Activated naive CD4-positive, alpha-beta T cell treated with anti-CD3 and anti-CD28 coated beads, Interleukin-2, amount 10 ng/mL, durations not matched to agents 5 hours and 36 hours (primary cell): Measurements from ENCODE around the gene ELFN2. TPM values are rescaled to one million over a fixed set of nuclear protein-coding genes. Genes with fewer than 3 reads are reported as not detected.

Experiments used
- total RNA-seq, 2 experiments: library from RNA; stranded (reverse); gene quantifications; one replicate each; pipeline ENCODE4 v1.2.3, GENCODE V29; 2021

The ELFN2 gene
- total RNA-seq: under 1 TPM; 0.28 to 0.53 TPM

GRCh38 chr22:37427135-37427710 lies at the start of gene ELFN2:
TSS of gene ELFN2 (minus strand) at chr22:37427479. CDS start at chr22:37375534, 51,945 bp downstream.

Other genes with a start within 250 kb of the ELFN2 start
- gene C1QTNF6, start 239.2 kb downstream of the ELFN2 start, total RNA-seq: 10 to 100 TPM in 1 of 2 experiments, 1 to 10 TPM in 1; 9.8 to 11.2 TPM
- gene SSTR3, start 215.0 kb downstream of the ELFN2 start, total RNA-seq: 10 to 100 TPM in 1 of 2 experiments, 1 to 10 TPM in 1; 9.1 to 10.7 TPM
- 100 to 1,000 TPM; 967 to 987 TPM for gene RAC2, start 183.2 kb downstream of the ELFN2 start, total RNA-seq
- gene CYTH4, start 145.0 kb downstream of the ELFN2 start, total RNA-seq: 100 to 1,000 TPM; 105 to 113 TPM
- gene MFNG, start 58.9 kb upstream of the ELFN2 start, total RNA-seq: 100 to 1,000 TPM; 213 to 218 TPM
- not detected for gene CARD10, start 91.9 kb upstream of the ELFN2 start, total RNA-seq
- gene CDC42EP1, start 133.0 kb upstream of the ELFN2 start, total RNA-seq: under 1 TPM in 1 of 2 experiments, not detected in 1; 0.22 TPM
- not detected for gene LGALS2, start 152.6 kb upstream of the ELFN2 start, total RNA-seq
- 10 to 100 TPM; 59.8 to 61.1 TPM for gene GGA1, start 181.4 kb upstream of the ELFN2 start, total RNA-seq
- 100 to 1,000 TPM; 141 to 146 TPM for gene SH3BP1, start 212.2 kb upstream of the ELFN2 start, total RNA-seq
- 10 to 100 TPM; 19.3 to 20.4 TPM for gene PDXP, start 231.2 kb upstream of the ELFN2 start, total RNA-seq
- 100 to 1,000 TPM; 723 to 732 TPM for gene LGALS1, start 248.2 kb upstream of the ELFN2 start, total RNA-seq